GM12891 (cell line): ENCODE data around the gene LTBP1.

Experiments used
- PAX5 ChIP-seq: IDR thresholded peaks from 2 replicates; pipeline ENCODE4 v1.6.1; 2011; ENCODE audit warnings: low read length, moderate library complexity, mild to moderate bottlenecking; ENCODE audit not compliant: insufficient read depth, severe bottlenecking
- POLR2A ChIP-seq: IDR thresholded peaks from 2 replicates; pipeline ENCODE4 v1.6.1; 2011; ENCODE audit warnings: low read depth, low read length, control low read depth
- POLR2AphosphoS5 ChIP-seq: IDR thresholded peaks from 2 replicates; pipeline ENCODE4 v1.6.1; 2011; ENCODE audit warnings: low read depth, low read length, control low read depth
- SPI1 ChIP-seq: IDR thresholded peaks from 2 replicates; pipeline ENCODE4 v1.6.1; 2011; ENCODE audit warnings: low read depth, low read length, control low read depth
- TAF1 ChIP-seq: IDR thresholded peaks from 2 replicates; pipeline ENCODE4 v1.6.1; 2011; ENCODE audit warnings: low read depth, low read length, control low read depth

GRCh38 chr2:33221046-33221784, 274.5 kb downstream of the LTBP1 start:
- TF ChIP-seq POLR2AphosphoS5 (no peak), POLR2A (no peak), TAF1 (no peak), PAX5 (no peak), SPI1 (no peak)
